ENCODE measurements around the gene SHMT2. TPM values are rescaled to one million over a fixed set of nuclear protein-coding genes. Genes with fewer than 3 reads are reported as not detected.

SHMT2 gene
- total RNA-seq, 1 experiment from 2014 or later = 274 TPM

GRCh38 chr12:57211791-57212700 lies 17.5 kb upstream of the SHMT2 start:
- ChIA-PET CTCF (interaction anchor here (0.7 kb wide), 1 partner anchor 61 kb away, joined by 3 read pairs; no protein-coding TSS in a partner anchor), POLR2A (ENCODE audit: low non-redundant PET) (no interaction called here)
- Histone ChIP-seq H3K4me3 (ENCODE audit: low read depth, low read length, poor library complexity, severe bottlenecking) (no peak overlapping the region), H3K27ac (ENCODE audit: low read depth, low read length, poor library complexity, severe bottlenecking) (no peak overlapping the region), H3K36me3 (ENCODE audit: insufficient read depth, low read length, poor library complexity, severe bottlenecking) (no peaks in the 10 kb centered on the region), H3K4me1 (ENCODE audit: insufficient read depth, low read length, poor library complexity, severe bottlenecking) (peaks cover 21% of the 10 kb centered on the region), H3K9me3 (ENCODE audit: low read depth, low read length, poor library complexity, severe bottlenecking) (no peaks in the 10 kb centered on the region), H3K27me3 (replicated peaks; ENCODE audit: insufficient read depth, low read depth, low read length, poor library complexity) (peaks cover 19% of the 10 kb centered on the region)
- DNase-seq (ENCODE audit: low spot score) = no peak
- TF ChIP-seq CTCF (conservative IDR thresholded peaks at IDR 0.05; ENCODE audit: low read depth, low read length) (no peak; the same call in 1 of the 2 replicates), EZH2 (IDR thresholded peaks at IDR 0.05; ENCODE audit: borderline replicate concordance, low read depth, low read length, poor library complexity, severe bottlenecking) (no peak)
- BruUV-seq (replicated peaks) = no TSS peak
- intact Hi-C loops (cut with micrococcal nuclease; ENCODE audit: unreplicated experiment) = no loop called here

DNA sequence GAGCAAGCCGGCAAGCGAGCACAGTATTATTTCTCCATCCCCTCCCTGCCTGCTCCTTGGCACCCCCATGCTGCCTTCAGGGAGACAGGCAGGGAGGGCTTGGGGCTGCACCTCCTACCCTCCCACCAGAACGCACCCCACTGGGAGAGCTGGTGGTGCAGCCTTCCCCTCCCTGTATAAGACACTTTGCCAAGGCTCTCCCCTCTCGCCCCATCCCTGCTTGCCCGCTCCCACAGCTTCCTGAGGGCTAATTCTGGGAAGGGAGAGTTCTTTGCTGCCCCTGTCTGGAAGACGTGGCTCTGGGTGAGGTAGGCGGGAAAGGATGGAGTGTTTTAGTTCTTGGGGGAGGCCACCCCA lies 16.8 kb upstream of the SHMT2 start:
- H3K4me1 ChIP-seq (ENCODE audit: insufficient read depth, low read length, poor library complexity, severe bottlenecking) = peaks cover 23% of the 10 kb centered on the region
- ChIA-PET POLR2A (ENCODE audit: low non-redundant PET) (interaction anchor here (0.5 kb wide), 1 partner anchor 16 kb away, joined by 3 read pairs; no protein-coding TSS in a partner anchor), CTCF (interaction anchor here (0.6 to 2.5 kb wide), 8 partner anchors 17 to 240 kb away, joined by 3 to 50 read pairs (median 6); partner anchors contain the start of genes NEMP1 and SHMT2)
- no peaks in the 10 kb centered on the region for H3K36me3 ChIP-seq (ENCODE audit: insufficient read depth, low read length, poor library complexity, severe bottlenecking)
- intact Hi-C loops (cut with micrococcal nuclease; ENCODE audit: unreplicated experiment) = loop anchor here (1.0 kb wide), 2 partner anchors 27 to 31 kb away; no protein-coding TSS in a partner anchor
- H3K9me3 ChIP-seq (ENCODE audit: low read depth, low read length, poor library complexity, severe bottlenecking) = no peaks in the 10 kb centered on the region
- TF ChIP-seq EZH2 (IDR thresholded peaks at IDR 0.05; ENCODE audit: borderline replicate concordance, low read depth, low read length, poor library complexity, severe bottlenecking) = no peak
- no peak for TF ChIP-seq CTCF (conservative IDR thresholded peaks at IDR 0.05; ENCODE audit: low read depth, low read length)
- BruUV-seq (replicated peaks) = no TSS peak
- no peak overlapping the region for H3K4me3 ChIP-seq (ENCODE audit: low read depth, low read length, poor library complexity, severe bottlenecking)
- H3K27ac ChIP-seq (ENCODE audit: low read depth, low read length, poor library complexity, severe bottlenecking) = no peak overlapping the region
- DNase-seq (ENCODE audit: low spot score) = no peak
- H3K27me3 ChIP-seq (replicated peaks; ENCODE audit: insufficient read depth, low read depth, low read length, poor library complexity) = peaks cover 19% of the 10 kb centered on the region

DNA sequence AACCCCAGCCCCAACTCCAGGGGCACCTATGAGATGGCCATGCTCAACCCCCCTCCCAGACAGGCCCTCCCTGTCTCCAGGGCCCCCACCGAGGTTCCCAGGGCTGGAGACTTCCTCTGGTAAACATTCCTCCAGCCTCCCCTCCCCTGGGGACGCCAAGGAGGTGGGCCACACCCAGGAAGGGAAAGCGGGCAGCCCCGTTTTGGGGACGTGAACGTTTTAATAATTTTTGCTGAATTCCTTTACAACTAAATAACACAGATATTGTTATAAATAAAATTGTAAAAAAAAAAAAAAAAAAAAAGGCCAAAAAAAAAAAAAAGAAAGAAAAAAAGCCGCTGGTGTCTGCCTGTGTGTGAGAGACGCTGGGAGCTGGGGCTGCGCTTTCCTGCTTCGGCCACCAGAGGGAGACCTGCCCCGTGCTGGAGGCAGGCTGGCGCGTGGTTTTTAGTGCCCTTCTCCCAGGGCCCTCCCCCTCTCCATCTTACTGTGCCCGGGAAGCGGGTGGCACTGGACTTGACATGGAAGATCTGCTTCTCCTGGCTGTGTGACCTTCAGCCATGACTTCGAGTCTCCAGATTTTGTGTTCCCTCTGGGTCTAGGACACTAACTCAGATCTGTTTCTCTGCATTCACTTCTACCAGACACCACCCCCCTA lies 16.3 kb upstream of the SHMT2 start:
- H3K36me3 ChIP-seq (ENCODE audit: insufficient read depth, low read length, poor library complexity, severe bottlenecking) = no peaks in the 10 kb centered on the region
- DNase-seq (ENCODE audit: low spot score) = peak; percentile 90
- peaks cover 19% of the 10 kb centered on the region for H3K27me3 ChIP-seq (replicated peaks; ENCODE audit: insufficient read depth, low read depth, low read length, poor library complexity)
- ChIA-PET CTCF (interaction anchor here (0.6 to 2.5 kb wide), 12 partner anchors 16 to 251 kb away, joined by 3 to 50 read pairs (median 6); partner anchors contain the start of genes NEMP1 and SHMT2), POLR2A (ENCODE audit: low non-redundant PET) (interaction anchor here (0.5 to 0.6 kb wide), 2 partner anchors 15 to 38 kb away, joined by 3 to 10 read pairs; partner anchors contain the start of gene STAC3)
- H3K27ac ChIP-seq (ENCODE audit: low read depth, low read length, poor library complexity, severe bottlenecking) = no peak overlapping the region
- intact Hi-C loops (cut with micrococcal nuclease; ENCODE audit: unreplicated experiment) = loop anchor here (1.0 kb wide), 2 partner anchors 26 to 30 kb away; no protein-coding TSS in a partner anchor
- H3K4me3 ChIP-seq (ENCODE audit: low read depth, low read length, poor library complexity, severe bottlenecking) = no peak overlapping the region
- H3K9me3 ChIP-seq (ENCODE audit: low read depth, low read length, poor library complexity, severe bottlenecking) = no peaks in the 10 kb centered on the region
- peaks cover 28% of the 10 kb centered on the region for H3K4me1 ChIP-seq (ENCODE audit: insufficient read depth, low read length, poor library complexity, severe bottlenecking)
- no TSS peak for BruUV-seq (replicated peaks)
- peak; percentile 95 for TF ChIP-seq CTCF (conservative IDR thresholded peaks at IDR 0.05; ENCODE audit: low read depth, low read length)
- TF ChIP-seq EZH2 (IDR thresholded peaks at IDR 0.05; ENCODE audit: borderline replicate concordance, low read depth, low read length, poor library complexity, severe bottlenecking) = no peak

All from A673 (cell line).